GM23338 (cell line): ENCODE measurements around the gene ARHGAP11A.

Experiments
- CREB1 ChIP-seq: fragments of 250-450 bp; sonication (Bioruptor Pico); IDR thresholded peaks from 2 replicates; pipeline ENCODE4 v1.5.0; 2020; ENCODE audit warnings: low read depth, mild to moderate bottlenecking, moderate library complexity
- EZH2 ChIP-seq: fragments of 200-600 bp; sonication (generic); IDR thresholded peaks from one replicate; pipeline ENCODE4 v1.8.0; 2017; ENCODE audit warnings: antibody characterized with exemption, mild to moderate bottlenecking, low read depth; ENCODE audit not compliant: unreplicated experiment
- EZH2phosphoT487 ChIP-seq: fragments of 200-600 bp; sonication (generic); IDR thresholded peaks from one replicate; pipeline ENCODE4 v1.8.1; 2018; ENCODE audit warnings: antibody characterized with exemption; ENCODE audit not compliant: unreplicated experiment
- JUNB ChIP-seq: IDR thresholded peaks from one replicate; pipeline ENCODE4 v1.6.1; 2016; ENCODE audit warnings: antibody characterized with exemption; ENCODE audit not compliant: unreplicated experiment
- NANOG ChIP-seq: IDR thresholded peaks from 2 replicates; pipeline ENCODE4 v1.6.1; 2016; ENCODE audit warnings: antibody characterized with exemption, borderline replicate concordance
- POLR2AphosphoS5 ChIP-seq: IDR thresholded peaks from 2 replicates; pipeline ENCODE4 v1.6.1; 2016; ENCODE audit warnings: antibody characterized with exemption, low read depth
- STAT1 ChIP-seq: IDR thresholded peaks from one replicate; pipeline ENCODE4 v1.6.1; 2016; ENCODE audit warnings: antibody characterized with exemption; ENCODE audit not compliant: unreplicated experiment
- ZNF114 ChIP-seq: fragments of 250-450 bp; sonication (Bioruptor Pico); IDR thresholded peaks from 2 replicates; pipeline ENCODE4 v1.5.0; 2020; ENCODE audit warnings: mild to moderate bottlenecking, moderate library complexity
- ZNF331 ChIP-seq: fragments of 250-450 bp; sonication (Bioruptor Pico); IDR thresholded peaks from 2 replicates; pipeline ENCODE4 v1.5.0; 2020; ENCODE audit warnings: low read depth, mild to moderate bottlenecking, moderate library complexity
- TF ChIP-seq, protein P1 (sequence below), 2 experiments: fragments of 200-600 bp in 1 of 2; sonication (generic) in 1 of 2; conservative IDR thresholded peaks; 2 replicates each; pipeline versions ENCODE4 v1.5.1 to v1.6.1; 2016 to 2017; ENCODE audit warnings: antibody characterized with exemption in 2 of 2, low read depth in 2 of 2, mild to moderate bottlenecking in 2 of 2, moderate library complexity in 1 of 2
- TF ChIP-seq, protein P2 (sequence below): IDR thresholded peaks from one replicate; pipeline ENCODE4 v1.6.1; 2018; ENCODE audit warnings: antibody characterized with exemption; ENCODE audit not compliant: unreplicated experiment
- TF ChIP-seq, protein P3 (sequence below): IDR thresholded peaks from 2 replicates; pipeline ENCODE4 v1.6.1; 2016; ENCODE audit warnings: antibody characterized with exemption

- TF ChIP-seq, protein P1, sequence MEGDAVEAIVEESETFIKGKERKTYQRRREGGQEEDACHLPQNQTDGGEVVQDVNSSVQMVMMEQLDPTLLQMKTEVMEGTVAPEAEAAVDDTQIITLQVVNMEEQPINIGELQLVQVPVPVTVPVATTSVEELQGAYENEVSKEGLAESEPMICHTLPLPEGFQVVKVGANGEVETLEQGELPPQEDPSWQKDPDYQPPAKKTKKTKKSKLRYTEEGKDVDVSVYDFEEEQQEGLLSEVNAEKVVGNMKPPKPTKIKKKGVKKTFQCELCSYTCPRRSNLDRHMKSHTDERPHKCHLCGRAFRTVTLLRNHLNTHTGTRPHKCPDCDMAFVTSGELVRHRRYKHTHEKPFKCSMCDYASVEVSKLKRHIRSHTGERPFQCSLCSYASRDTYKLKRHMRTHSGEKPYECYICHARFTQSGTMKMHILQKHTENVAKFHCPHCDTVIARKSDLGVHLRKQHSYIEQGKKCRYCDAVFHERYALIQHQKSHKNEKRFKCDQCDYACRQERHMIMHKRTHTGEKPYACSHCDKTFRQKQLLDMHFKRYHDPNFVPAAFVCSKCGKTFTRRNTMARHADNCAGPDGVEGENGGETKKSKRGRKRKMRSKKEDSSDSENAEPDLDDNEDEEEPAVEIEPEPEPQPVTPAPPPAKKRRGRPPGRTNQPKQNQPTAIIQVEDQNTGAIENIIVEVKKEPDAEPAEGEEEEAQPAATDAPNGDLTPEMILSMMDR (conservative IDR thresholded peaks at IDR 0.05; ENCODE audit: low read depth in 2 of 2), result no peak
- TF ChIP-seq EZH2phosphoT487 (no peak), CREB1 (CRISPR knock-in tag) (no peak), EZH2 (no peak), POLR2AphosphoS5 (no peak), ZNF114 (CRISPR knock-in tag) (no peak), JUNB (no peak), NANOG (no peak), ZNF331 (no peak), STAT1 (no peak)
- TF ChIP-seq, protein P2, sequence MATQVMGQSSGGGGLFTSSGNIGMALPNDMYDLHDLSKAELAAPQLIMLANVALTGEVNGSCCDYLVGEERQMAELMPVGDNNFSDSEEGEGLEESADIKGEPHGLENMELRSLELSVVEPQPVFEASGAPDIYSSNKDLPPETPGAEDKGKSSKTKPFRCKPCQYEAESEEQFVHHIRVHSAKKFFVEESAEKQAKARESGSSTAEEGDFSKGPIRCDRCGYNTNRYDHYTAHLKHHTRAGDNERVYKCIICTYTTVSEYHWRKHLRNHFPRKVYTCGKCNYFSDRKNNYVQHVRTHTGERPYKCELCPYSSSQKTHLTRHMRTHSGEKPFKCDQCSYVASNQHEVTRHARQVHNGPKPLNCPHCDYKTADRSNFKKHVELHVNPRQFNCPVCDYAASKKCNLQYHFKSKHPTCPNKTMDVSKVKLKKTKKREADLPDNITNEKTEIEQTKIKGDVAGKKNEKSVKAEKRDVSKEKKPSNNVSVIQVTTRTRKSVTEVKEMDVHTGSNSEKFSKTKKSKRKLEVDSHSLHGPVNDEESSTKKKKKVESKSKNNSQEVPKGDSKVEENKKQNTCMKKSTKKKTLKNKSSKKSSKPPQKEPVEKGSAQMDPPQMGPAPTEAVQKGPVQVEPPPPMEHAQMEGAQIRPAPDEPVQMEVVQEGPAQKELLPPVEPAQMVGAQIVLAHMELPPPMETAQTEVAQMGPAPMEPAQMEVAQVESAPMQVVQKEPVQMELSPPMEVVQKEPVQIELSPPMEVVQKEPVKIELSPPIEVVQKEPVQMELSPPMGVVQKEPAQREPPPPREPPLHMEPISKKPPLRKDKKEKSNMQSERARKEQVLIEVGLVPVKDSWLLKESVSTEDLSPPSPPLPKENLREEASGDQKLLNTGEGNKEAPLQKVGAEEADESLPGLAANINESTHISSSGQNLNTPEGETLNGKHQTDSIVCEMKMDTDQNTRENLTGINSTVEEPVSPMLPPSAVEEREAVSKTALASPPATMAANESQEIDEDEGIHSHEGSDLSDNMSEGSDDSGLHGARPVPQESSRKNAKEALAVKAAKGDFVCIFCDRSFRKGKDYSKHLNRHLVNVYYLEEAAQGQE, result no peak
- TF ChIP-seq, protein P3, sequence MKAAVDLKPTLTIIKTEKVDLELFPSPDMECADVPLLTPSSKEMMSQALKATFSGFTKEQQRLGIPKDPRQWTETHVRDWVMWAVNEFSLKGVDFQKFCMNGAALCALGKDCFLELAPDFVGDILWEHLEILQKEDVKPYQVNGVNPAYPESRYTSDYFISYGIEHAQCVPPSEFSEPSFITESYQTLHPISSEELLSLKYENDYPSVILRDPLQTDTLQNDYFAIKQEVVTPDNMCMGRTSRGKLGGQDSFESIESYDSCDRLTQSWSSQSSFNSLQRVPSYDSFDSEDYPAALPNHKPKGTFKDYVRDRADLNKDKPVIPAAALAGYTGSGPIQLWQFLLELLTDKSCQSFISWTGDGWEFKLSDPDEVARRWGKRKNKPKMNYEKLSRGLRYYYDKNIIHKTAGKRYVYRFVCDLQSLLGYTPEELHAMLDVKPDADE, result no peak
Observed at GRCh38 chr15:32636908-32637567, 21.7 kb downstream of the ARHGAP11A start.
